BLaER1 (cell line): ENCODE measurements around the gene CELF4.

Source experiments
- H3K27ac ChIP-seq: shearing (Covaris generic); formaldehyde crosslinking; 2 replicates; pipeline ENCODE4 v1.8.1; 2022
- H3K27me3 ChIP-seq: shearing (Covaris generic); formaldehyde crosslinking; 2 replicates; pipeline ENCODE4 v1.8.1; 2022
- H3K36me3 ChIP-seq: shearing (Covaris generic); formaldehyde crosslinking; 2 replicates; pipeline ENCODE4 v1.8.1; 2022
- H3K4me1 ChIP-seq: shearing (Covaris generic); formaldehyde crosslinking; 2 replicates; pipeline ENCODE4 v1.8.1; 2022
- H3K4me2 ChIP-seq: shearing (Covaris generic); formaldehyde crosslinking; 2 replicates; pipeline ENCODE4 v1.8.1; 2022
- H3K4me3 ChIP-seq: shearing (Covaris generic); formaldehyde crosslinking; 2 replicates; pipeline ENCODE4 v1.8.1; 2022
- H3K9ac ChIP-seq: shearing (Covaris generic); formaldehyde crosslinking; 2 replicates; pipeline ENCODE4 v1.8.1; 2022
- H3K9me3 ChIP-seq: shearing (Covaris generic); formaldehyde crosslinking; 2 replicates; pipeline ENCODE4 v1.8.1; 2022
- H4K20me1 ChIP-seq: shearing (Covaris generic); formaldehyde crosslinking; 2 replicates; pipeline ENCODE4 v1.8.1; 2022
- Cebpa-rat ChIP-seq: shearing (Covaris generic); IDR thresholded peaks from 2 replicates; pipeline ENCODE4 v1.8.1; 2022

The CELF4 gene

DNA sequence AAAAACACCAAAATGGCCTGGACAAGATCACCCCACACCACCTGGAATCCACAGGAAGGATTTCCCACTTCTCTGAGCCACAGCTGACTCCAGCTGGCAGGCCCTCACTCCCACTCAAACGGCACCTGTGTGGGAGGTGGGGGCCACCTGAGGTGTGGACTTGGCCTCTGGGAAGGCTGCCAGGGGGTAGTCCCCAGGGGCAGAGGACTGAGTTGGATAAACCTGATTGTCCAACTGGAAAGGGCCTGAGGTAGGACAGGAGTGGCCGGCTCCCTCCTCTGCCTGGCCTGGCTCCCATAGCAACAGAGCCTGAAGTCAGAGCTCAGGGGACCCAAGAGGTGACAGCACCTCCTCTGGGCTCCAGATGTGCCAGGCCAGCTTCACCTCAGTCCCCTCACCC lies 300.2 kb downstream of the CELF4 start:
- H3K27ac ChIP-seq: no peak overlapping the region
- no peak overlapping the region for H3K4me2 ChIP-seq
- H3K4me3 ChIP-seq: no peak overlapping the region
- TF ChIP-seq Cebpa-rat: no peak
- H3K36me3 ChIP-seq: no peaks in the 10 kb centered on the region
- H3K9me3 ChIP-seq: no peaks in the 10 kb centered on the region
- no peaks in the 10 kb centered on the region for H3K4me1 ChIP-seq
- peaks cover 6% of the 10 kb centered on the region; the same call in 1 of the 2 replicates for H4K20me1 ChIP-seq
- H3K9ac ChIP-seq: no peak overlapping the region
- no peaks in the 10 kb centered on the region for H3K27me3 ChIP-seq

- no peak overlapping the region for H3K9ac ChIP-seq
- H3K9me3 ChIP-seq: no peaks in the 10 kb centered on the region
- H3K27ac ChIP-seq: no peak overlapping the region
- no peak overlapping the region for H3K4me2 ChIP-seq
- H3K4me1 ChIP-seq: no peaks in the 10 kb centered on the region
- no peaks in the 10 kb centered on the region for H3K36me3 ChIP-seq
- peaks cover 6% of the 10 kb centered on the region; the same call in 1 of the 2 replicates for H4K20me1 ChIP-seq
- no peak for TF ChIP-seq Cebpa-rat
- H3K4me3 ChIP-seq: no peak overlapping the region
- H3K27me3 ChIP-seq: no peaks in the 10 kb centered on the region
Measured at GRCh38 chr18:37264956-37265355, 300.6 kb downstream of the CELF4 start.

GRCh38 chr18:37261988-37262387 lies 303.6 kb downstream of the CELF4 start:
- no peaks in the 10 kb centered on the region for H3K9me3 ChIP-seq
- no peak overlapping the region for H3K4me3 ChIP-seq
- H3K4me1 ChIP-seq: no peaks in the 10 kb centered on the region
- H3K27me3 ChIP-seq: no peaks in the 10 kb centered on the region
- no peak for TF ChIP-seq Cebpa-rat
- no peak overlapping the region for H3K4me2 ChIP-seq
- H3K36me3 ChIP-seq: no peaks in the 10 kb centered on the region
- no peak overlapping the region for H3K27ac ChIP-seq
- no peak overlapping the region for H3K9ac ChIP-seq
- H4K20me1 ChIP-seq: no peaks in the 10 kb centered on the region; the same call in 1 of the 2 replicates

GRCh38 chr18:37261246-37261840 lies 304.3 kb downstream of the CELF4 start:
- no peak for TF ChIP-seq Cebpa-rat
- Histone ChIP-seq H3K4me3 (no peak overlapping the region), H3K36me3 (no peaks in the 10 kb centered on the region), H3K9me3 (no peaks in the 10 kb centered on the region), H3K27me3 (no peaks in the 10 kb centered on the region), H3K4me2 (no peak overlapping the region), H3K4me1 (no peaks in the 10 kb centered on the region), H3K9ac (no peak overlapping the region), H3K27ac (no peak overlapping the region), H4K20me1 (no peaks in the 10 kb centered on the region; the same call in 1 of the 2 replicates)

DNA sequence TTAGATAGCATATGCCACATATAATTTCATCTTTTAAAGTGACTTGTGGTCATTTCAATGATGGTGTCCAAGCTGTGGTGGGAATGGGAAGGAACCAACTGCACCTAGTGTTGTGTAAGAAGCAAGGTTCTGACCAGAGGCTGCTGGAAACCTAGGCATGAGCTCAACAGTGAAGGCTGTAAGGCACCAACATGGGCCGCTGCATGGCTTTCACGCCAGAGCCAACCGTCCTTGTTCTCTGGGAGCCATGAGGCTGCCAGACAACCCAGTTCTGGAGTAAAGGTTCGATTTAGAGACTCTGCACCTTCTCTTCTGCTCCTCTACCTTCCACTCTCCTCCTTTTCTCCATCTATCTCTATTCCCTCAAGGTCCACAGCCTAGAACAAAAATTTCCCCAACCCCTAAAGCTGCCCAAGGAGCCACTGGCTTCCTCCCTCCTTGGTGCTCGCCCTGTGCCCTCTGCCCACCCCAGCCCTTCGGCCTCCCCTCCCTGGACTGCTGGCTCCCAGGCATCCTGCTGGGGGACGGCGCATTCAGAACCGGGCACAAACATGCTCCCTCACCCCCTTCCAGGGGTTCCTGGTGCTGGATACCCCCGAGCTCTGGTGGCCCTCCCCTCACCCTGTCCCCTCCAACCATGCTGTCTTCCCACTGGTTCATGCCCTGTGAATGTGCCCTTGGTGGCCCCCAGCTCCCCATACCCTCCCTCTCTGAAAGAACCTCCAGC lies 305.1 kb downstream of the CELF4 start:
- no peaks in the 10 kb centered on the region for H3K27me3 ChIP-seq
- no peak overlapping the region for H3K4me2 ChIP-seq
- TF ChIP-seq Cebpa-rat: no peak
- no peak overlapping the region for H3K4me3 ChIP-seq
- no peaks in the 10 kb centered on the region; the same call in 1 of the 2 replicates for H4K20me1 ChIP-seq
- H3K9me3 ChIP-seq: no peaks in the 10 kb centered on the region
- H3K36me3 ChIP-seq: no peaks in the 10 kb centered on the region
- H3K27ac ChIP-seq: no peak overlapping the region
- no peak overlapping the region for H3K9ac ChIP-seq
- H3K4me1 ChIP-seq: no peaks in the 10 kb centered on the region

DNA sequence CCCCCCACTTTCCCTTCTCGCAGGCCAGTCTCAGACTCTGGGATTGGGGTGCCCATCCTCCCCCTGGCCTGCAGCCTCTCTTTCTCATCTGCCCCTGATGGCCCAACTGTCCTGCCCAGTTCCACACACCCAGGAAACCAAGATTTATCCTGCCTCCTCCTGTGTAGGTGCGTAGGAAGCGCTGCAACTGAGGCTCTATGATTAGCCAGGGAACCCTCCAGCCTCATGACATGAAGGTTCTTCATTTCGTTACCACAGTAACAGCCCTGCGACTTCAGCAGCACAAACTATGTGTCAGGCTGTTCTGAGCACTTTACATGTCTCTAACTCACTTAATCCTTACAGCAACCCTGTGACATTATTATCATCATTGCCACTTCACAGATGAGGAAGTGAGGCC lies 305.9 kb downstream of the CELF4 start:
- Histone ChIP-seq H3K9ac (no peak overlapping the region), H3K27ac (no peak overlapping the region), H4K20me1 (no peaks in the 10 kb centered on the region; the same call in 1 of the 2 replicates), H3K4me3 (no peak overlapping the region), H3K27me3 (peaks cover 5% of the 10 kb centered on the region; the same call in 1 of the 2 replicates), H3K9me3 (no peaks in the 10 kb centered on the region), H3K36me3 (no peaks in the 10 kb centered on the region), H3K4me1 (no peaks in the 10 kb centered on the region), H3K4me2 (no peak overlapping the region)
- no peak for TF ChIP-seq Cebpa-rat

DNA sequence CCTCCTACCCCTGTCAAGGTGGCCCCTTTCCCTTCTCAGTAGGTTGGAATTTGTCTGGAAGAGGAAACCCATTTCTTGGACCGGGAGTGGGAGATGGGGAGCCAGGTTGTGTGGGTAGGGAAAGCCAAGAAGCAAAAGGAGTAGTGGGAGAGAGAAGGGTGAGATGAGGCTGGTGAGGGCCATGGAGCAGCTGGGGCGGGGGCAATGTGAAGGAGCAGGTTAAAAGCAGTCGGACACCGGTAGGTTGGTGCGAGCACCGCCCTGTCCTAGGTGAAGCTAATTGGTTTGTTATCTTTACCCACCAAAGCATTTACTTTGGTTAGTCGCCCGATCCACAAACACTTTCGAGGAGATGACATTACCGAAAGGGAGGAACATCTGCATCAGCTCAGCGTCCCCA lies 306.8 kb downstream of the CELF4 start:
- H3K4me3 ChIP-seq: no peak overlapping the region
- no peak overlapping the region for H3K4me2 ChIP-seq
- no peaks in the 10 kb centered on the region for H3K4me1 ChIP-seq
- no peaks in the 10 kb centered on the region; the same call in 1 of the 2 replicates for H4K20me1 ChIP-seq
- H3K9ac ChIP-seq: no peak overlapping the region
- no peaks in the 10 kb centered on the region for H3K36me3 ChIP-seq
- TF ChIP-seq Cebpa-rat: no peak
- peaks cover 10% of the 10 kb centered on the region; the same call in 1 of the 2 replicates for H3K27me3 ChIP-seq
- H3K27ac ChIP-seq: no peak overlapping the region
- no peaks in the 10 kb centered on the region for H3K9me3 ChIP-seq

GRCh38 chr18:37258131-37258530 lies 307.5 kb downstream of the CELF4 start:
- Histone ChIP-seq H3K27ac (no peak overlapping the region), H3K9ac (no peak overlapping the region), H3K9me3 (no peaks in the 10 kb centered on the region), H3K27me3 (peaks cover 10% of the 10 kb centered on the region; the same call in 1 of the 2 replicates), H3K4me3 (no peak overlapping the region), H3K4me2 (no peak overlapping the region), H3K36me3 (no peaks in the 10 kb centered on the region), H4K20me1 (no peaks in the 10 kb centered on the region), H3K4me1 (no peaks in the 10 kb centered on the region)
- no peak for TF ChIP-seq Cebpa-rat

GRCh38 chr18:37254973-37255372 lies 310.6 kb downstream of the CELF4 start:
- peaks cover 10% of the 10 kb centered on the region; the same call in 1 of the 2 replicates for H3K27me3 ChIP-seq
- H3K4me2 ChIP-seq: no peak overlapping the region

DNA sequence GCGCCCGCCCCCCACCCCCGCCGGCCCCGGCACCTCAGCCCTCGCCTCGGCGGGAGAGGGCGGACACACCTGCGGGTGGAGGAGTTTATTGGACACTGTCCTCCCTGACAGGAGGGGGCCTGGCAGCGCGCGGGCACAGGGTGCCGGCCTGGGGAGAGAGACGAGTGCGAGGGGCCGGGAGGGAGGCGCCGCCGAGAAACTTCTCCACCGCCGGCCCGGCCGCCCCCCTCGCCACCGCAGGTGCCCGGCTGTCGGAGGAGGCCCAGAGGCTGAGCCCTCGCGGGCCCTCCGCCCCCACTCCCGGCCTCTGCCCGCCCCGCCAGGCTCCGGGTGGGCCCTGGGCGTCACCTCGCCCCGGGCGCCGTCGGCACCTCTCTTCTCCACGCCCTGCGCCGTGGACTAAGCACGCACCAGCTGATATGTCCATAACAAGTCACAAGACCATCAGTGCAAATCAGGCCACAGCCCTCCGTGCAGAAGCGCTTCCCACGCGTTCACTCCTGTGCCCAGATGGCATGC lies 311.3 kb downstream of the CELF4 start:
- Histone ChIP-seq H3K36me3 (no peaks in the 10 kb centered on the region), H3K27ac (no peak overlapping the region), H4K20me1 (no peaks in the 10 kb centered on the region), H3K9ac (no peak overlapping the region), H3K4me2 (peak overlapping the region; percentile 68), H3K4me1 (peaks cover 5% of the 10 kb centered on the region; the same call in 1 of the 2 replicates), H3K4me3 (peak overlapping the region; percentile 54), H3K27me3 (peaks cover 10% of the 10 kb centered on the region; the same call in 1 of the 2 replicates), H3K9me3 (no peaks in the 10 kb centered on the region)
- TF ChIP-seq Cebpa-rat: no peak

More at GRCh38 chr18:37254973-37255372, 310.6 kb downstream of the CELF4 start:
- H3K4me1 ChIP-seq: peaks cover 4% of the 10 kb centered on the region; the same call in 1 of the 2 replicates
- H3K9ac ChIP-seq: no peak overlapping the region
- no peak overlapping the region for H3K27ac ChIP-seq
- H3K9me3 ChIP-seq: no peaks in the 10 kb centered on the region
- H4K20me1 ChIP-seq: no peaks in the 10 kb centered on the region
- TF ChIP-seq Cebpa-rat: no peak
- H3K36me3 ChIP-seq: no peaks in the 10 kb centered on the region
- H3K4me3 ChIP-seq: no peak overlapping the region
